CD8-positive, alpha-beta memory T cell (primary cell): ENCODE data around the gene ICOS. TPM values are rescaled to one million over a fixed set of nuclear protein-coding genes. Genes with fewer than 3 reads are reported as not detected.
"Not testable (repeated sequence)": the region's sequence is repeated elsewhere in the genome, so short reads cannot be mapped to it uniquely, and the experiment has no call there.

Experiments used
- CTCF ChIA-PET: fragments of 350-600 bp; sonication (Branson Sonifier 250); formaldehyde crosslinking; loops from one replicate; lab custom pipeline; 2021; ENCODE audit warnings: antibody characterized with exemption; lab: Charles Lee
- POLR2A ChIA-PET: fragments of 350-600 bp; sonication (Branson Sonifier 250); formaldehyde crosslinking; loops from one replicate; lab custom pipeline; 2021; ENCODE audit warnings: antibody characterized with exemption; lab: Charles Lee
- DNase-seq, 5 donors: peaks; one replicate each; pipeline versions ENCODE4 v3.0.0 to v3.0.0-alpha.2; 2020 to 2022; ENCODE audit warnings: mixed read lengths in 1 of 5
- H3K27ac ChIP-seq: one replicate; pipeline ENCODE4 v1.7.0; 2013; ENCODE audit warnings: low read depth, mild to moderate bottlenecking, low read length, moderate library complexity
- H3K27me3 ChIP-seq: 2 replicates; pipeline ENCODE4 v1.7.0; 2013; ENCODE audit warnings: low read length, mild to moderate bottlenecking; ENCODE audit not compliant: insufficient read depth, poor library complexity, severe bottlenecking
- H3K36me3 ChIP-seq: 2 replicates; pipeline ENCODE4 v1.7.0; 2013; ENCODE audit warnings: mild to moderate bottlenecking, low read length, moderate library complexity; ENCODE audit not compliant: insufficient read depth
- H3K4me1 ChIP-seq: 2 replicates; pipeline ENCODE4 v1.7.0; 2013; ENCODE audit warnings: mild to moderate bottlenecking, low read length, moderate library complexity; ENCODE audit not compliant: insufficient read depth
- H3K4me3 ChIP-seq: 2 replicates; pipeline ENCODE4 v1.7.0; 2013; ENCODE audit warnings: mild to moderate bottlenecking, low read length
- H3K9me3 ChIP-seq: 2 replicates; pipeline ENCODE4 v1.7.0; 2013; ENCODE audit warnings: mild to moderate bottlenecking, low read length
- H3K27ac Mint-ChIP-seq, 8 donors: one replicate each; pipeline ENCODE4 v1.8.0; 2020 to 2021; ENCODE audit warnings: mixed read lengths in 8 of 8, mild to moderate bottlenecking in 6 of 8, inconsistent platforms in 3 of 8, moderate library complexity in 3 of 8
- H3K27me3 Mint-ChIP-seq, 2 donors: one replicate each; pipeline ENCODE4 v1.8.0; 2020 to 2021; ENCODE audit warnings: mixed read lengths in 2 of 2, mild to moderate bottlenecking in 1 of 2, moderate library complexity in 1 of 2
- H3K36me3 Mint-ChIP-seq, 3 donors: one replicate each; pipeline ENCODE4 v1.8.0; 2020 to 2021; ENCODE audit warnings: mixed read lengths in 3 of 3, inconsistent platforms in 1 of 3, mild to moderate bottlenecking in 1 of 3
- H3K4me1 Mint-ChIP-seq, 3 donors: one replicate each; pipeline ENCODE4 v1.8.0; 2020 to 2021; ENCODE audit warnings: mixed read lengths in 3 of 3, inconsistent platforms in 1 of 3, mild to moderate bottlenecking in 1 of 3
- H3K4me3 Mint-ChIP-seq, 7 donors: one replicate each; pipeline ENCODE4 v1.8.0; 2020 to 2021; ENCODE audit warnings: mixed read lengths in 7 of 7, mild to moderate bottlenecking in 6 of 7, moderate library complexity in 4 of 7, inconsistent platforms in 2 of 7
- H3K9me3 Mint-ChIP-seq, 5 donors: one replicate each; pipeline ENCODE4 v1.8.0; 2020 to 2022; ENCODE audit warnings: mixed read lengths in 5 of 5, mild to moderate bottlenecking in 3 of 5, moderate library complexity in 2 of 5, inconsistent platforms in 1 of 5
- polyA plus RNA-seq: library from polyadenylated mRNA; unstranded; fragments of 300-500 nt; fragmentation: Illumina TruSeq; gene quantifications from one replicate; pipeline ENCODE4 v1.2.3, GENCODE V29; 2021
- total RNA-seq, 2 experiments: library from RNA; stranded (reverse); gene quantifications; one replicate each; pipeline ENCODE4 v1.2.3, GENCODE V29; 2021

The ICOS gene
- total and polyA plus RNA-seq, 3 experiments from 2014 or later, result 15.7 to 87.2 (median 84.5) TPM

DNA sequence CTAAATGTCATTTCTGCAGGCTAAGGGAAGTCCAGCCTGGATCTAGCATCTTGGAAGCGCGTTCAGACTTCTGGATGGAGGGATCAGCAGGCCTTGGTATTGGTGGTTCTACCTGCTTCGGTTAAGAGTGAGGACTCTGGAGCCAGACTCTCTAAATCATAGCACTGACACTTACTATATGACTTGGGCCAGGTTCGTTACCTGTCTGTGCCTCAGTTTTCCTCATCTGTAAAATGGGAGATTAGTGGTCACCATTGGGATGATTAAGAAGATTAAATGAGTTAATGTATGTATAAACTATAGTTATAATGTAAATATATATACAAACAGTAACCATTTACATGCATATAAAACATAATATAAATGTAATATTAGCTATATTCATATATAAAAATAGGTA is 995 bp upstream of the ICOS start:
- POLR2A ChIA-PET, result interaction anchor here (0.5 to 3.3 kb wide), 3 partner anchors 14 to 691 kb away, joined by 3 to 12 read pairs (median 4); no protein-coding TSS in a partner anchor
- DNase-seq, result no peak

DNA sequence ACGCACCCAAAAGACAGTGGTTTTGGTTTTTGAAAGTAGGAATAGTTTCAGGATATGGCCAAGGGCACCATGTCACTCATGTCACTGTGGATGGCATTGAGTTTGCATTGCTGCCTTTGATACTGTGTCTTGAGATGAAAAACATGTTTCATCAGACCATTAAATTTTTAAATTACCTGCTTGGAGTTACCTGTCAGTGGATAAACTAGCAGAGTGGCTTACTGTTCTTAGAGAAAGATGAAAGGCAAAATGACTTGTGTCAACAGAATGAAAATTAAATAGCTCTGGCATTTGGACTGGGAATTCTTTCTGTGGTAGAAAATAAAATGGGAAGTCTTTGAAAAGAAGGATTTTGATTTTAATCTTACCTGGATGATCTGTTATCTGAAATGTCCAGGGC is 386 bp downstream of the ICOS start:
- Histone ChIP-seq H3K36me3 (no peaks in the 10 kb centered on the region), H3K9me3 (no peaks in the 10 kb centered on the region), H3K4me1 (peaks cover 53% of the 10 kb centered on the region), H3K4me3 (peak overlapping the region; percentile 74), H3K27me3 (no peaks in the 10 kb centered on the region), H3K27ac (peak overlapping the region; percentile 34)
- H3K36me3 Mint-ChIP-seq, result peaks cover 0 to 39% (median 3%) of the 10 kb centered on the region in 3 donors
- H3K27me3 Mint-ChIP-seq, result no peaks in the 10 kb centered on the region
- ChIA-PET CTCF (interaction anchor here (1.0 kb wide), 1 partner anchor 114 kb away, joined by 3 read pairs; no protein-coding TSS in a partner anchor), POLR2A (interaction anchor here (1.4 to 3.3 kb wide), 2 partner anchors 12 to 57 kb away, joined by 4 to 12 read pairs; no protein-coding TSS in a partner anchor)
- peaks cover 72 to 84% (median 81%) of the 10 kb centered on the region in 3 donors for H3K4me1 Mint-ChIP-seq
- H3K4me3 Mint-ChIP-seq, result peak overlapping the region; percentile 88 to 97 (median 89)
- DNase-seq, result no peak
- no peaks in the 10 kb centered on the region for H3K9me3 Mint-ChIP-seq
- H3K27ac Mint-ChIP-seq, result peak overlapping the region; percentile 72 to 96 (median 86)

More for the DNA sequence above, 995 bp upstream of the ICOS start:
- Mint-ChIP-seq H3K36me3 (peaks cover 0 to 34% (median 3%) of the 10 kb centered on the region in 3 donors), H3K4me1 (peaks cover 59 to 84% (median 73%) of the 10 kb centered on the region in 3 donors), H3K9me3 (no peaks in the 10 kb centered on the region), H3K27me3 (no peaks in the 10 kb centered on the region), H3K4me3 (peak overlapping the region in 4 of 7 donors; percentile 12 to 67 (median 36)), H3K27ac (peak overlapping the region; percentile 22 to 96 (median 91))
- no peak overlapping the region for H3K4me3 ChIP-seq
- no peaks in the 10 kb centered on the region for H3K27me3 ChIP-seq
- CTCF ChIA-PET, result interaction anchor here (0.9 to 1.5 kb wide), 2 partner anchors 13 to 17 kb away, joined by 3 to 6 read pairs; no protein-coding TSS in a partner anchor
- H3K4me1 ChIP-seq, result peaks cover 43% of the 10 kb centered on the region
- H3K36me3 ChIP-seq, result no peaks in the 10 kb centered on the region
- H3K27ac ChIP-seq, result no peak overlapping the region
- no peaks in the 10 kb centered on the region for H3K9me3 ChIP-seq

GRCh38 chr2:203937788-203938187 is 1.2 kb downstream of the ICOS start:
- H3K9me3 Mint-ChIP-seq, result no peaks in the 10 kb centered on the region
- Histone ChIP-seq H3K4me1 (peaks cover 53% of the 10 kb centered on the region), H3K27ac (no peak overlapping the region), H3K4me3 (peak overlapping the region; percentile 74), H3K9me3 (no peaks in the 10 kb centered on the region), H3K36me3 (no peaks in the 10 kb centered on the region), H3K27me3 (no peaks in the 10 kb centered on the region)
- no peak for DNase-seq
- peak overlapping the region; percentile 44 to 96 (median 74) for H3K27ac Mint-ChIP-seq
- H3K4me1 Mint-ChIP-seq, result peaks cover 78 to 85% (median 83%) of the 10 kb centered on the region in 3 donors
- peaks cover 0 to 43% (median 3%) of the 10 kb centered on the region in 3 donors for H3K36me3 Mint-ChIP-seq
- ChIA-PET CTCF (no interaction called here), POLR2A (no interaction called here)
- H3K27me3 Mint-ChIP-seq, result no peaks in the 10 kb centered on the region
- H3K4me3 Mint-ChIP-seq, result peak overlapping the region; percentile 88 to 97 (median 89)

DNA sequence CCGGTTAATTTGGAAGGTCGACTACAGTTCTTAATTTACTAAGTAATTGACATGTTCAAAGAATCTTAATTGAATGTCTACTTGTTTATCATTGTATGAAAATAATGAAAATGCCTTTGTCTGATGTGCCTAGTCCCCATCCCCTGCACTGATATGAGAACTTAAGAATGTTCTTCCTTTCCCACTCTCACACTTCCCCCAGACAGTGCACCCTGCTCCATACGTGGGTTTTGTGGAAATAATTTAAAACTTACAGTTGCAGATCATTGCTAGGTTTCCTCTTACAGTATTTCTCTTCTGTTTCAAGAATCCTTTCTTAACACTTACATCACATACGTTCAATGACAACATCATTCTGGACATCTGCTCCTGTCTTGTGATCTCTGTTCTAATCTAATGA is 3.5 kb downstream of the ICOS start:
- H3K36me3 Mint-ChIP-seq, result peaks cover 5 to 61% (median 10%) of the 10 kb centered on the region in 3 donors
- POLR2A ChIA-PET, result no interaction called here
- CTCF ChIA-PET, result no interaction called here
- peak overlapping the region; percentile 88 to 97 (median 89) for H3K4me3 Mint-ChIP-seq
- no peaks in the 10 kb centered on the region for H3K27me3 Mint-ChIP-seq
- Histone ChIP-seq H3K27ac (no peak overlapping the region), H3K4me3 (peak overlapping the region; percentile 74), H3K27me3 (no peaks in the 10 kb centered on the region), H3K4me1 (peaks cover 51% of the 10 kb centered on the region), H3K9me3 (no peaks in the 10 kb centered on the region), H3K36me3 (no peaks in the 10 kb centered on the region)
- H3K4me1 Mint-ChIP-seq, result peaks cover 75 to 85% (median 83%) of the 10 kb centered on the region in 3 donors
- H3K9me3 Mint-ChIP-seq, result no peaks in the 10 kb centered on the region
- H3K27ac Mint-ChIP-seq, result peak overlapping the region; percentile 34 to 97 (median 78)
- DNase-seq, result no peak

DNA sequence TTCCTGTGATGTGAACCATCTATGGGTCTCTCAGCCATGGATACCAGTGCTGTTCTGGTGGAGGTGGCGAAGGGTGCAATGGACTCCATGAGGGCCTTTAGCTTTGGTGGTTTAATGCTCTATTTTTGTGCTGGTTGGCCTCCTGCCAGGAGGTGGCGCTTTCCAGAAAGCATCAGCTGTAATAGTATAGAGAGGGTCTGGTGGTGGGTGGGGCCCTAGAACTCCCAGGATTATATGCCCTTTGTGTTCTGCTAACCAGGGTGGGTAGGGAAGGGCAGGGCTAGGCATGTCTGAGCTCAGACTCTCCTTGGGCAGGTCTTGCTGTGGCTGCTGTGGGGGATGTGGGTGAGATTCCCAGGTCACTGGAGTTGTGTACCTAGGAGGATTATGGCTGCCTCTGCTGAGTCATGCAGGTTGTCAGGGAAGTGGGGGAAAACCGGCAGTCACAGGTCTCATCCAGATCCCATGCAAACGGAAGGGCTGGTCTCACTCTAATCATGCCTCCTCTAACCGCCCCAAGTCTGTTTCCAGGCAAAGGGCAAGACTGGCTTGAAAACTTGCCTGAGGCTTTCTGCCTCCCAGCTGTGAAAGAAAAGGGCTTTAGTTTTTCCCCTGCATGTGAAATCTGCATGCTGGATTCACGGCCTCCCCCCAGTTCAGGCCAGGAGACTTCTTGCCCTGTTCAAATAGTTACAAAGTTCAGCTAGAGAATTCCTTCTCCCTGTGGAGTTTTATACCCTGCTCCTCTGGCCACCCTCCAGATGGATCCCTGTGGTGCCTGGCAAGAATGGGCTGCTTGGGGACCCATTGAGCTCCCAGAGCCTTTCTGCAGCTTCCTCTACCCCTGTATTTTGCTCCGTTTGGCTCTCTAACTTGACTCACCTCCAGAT is 7.2 kb downstream of the ICOS start:
- H3K36me3 Mint-ChIP-seq, result peaks cover 5 to 55% (median 8%) of the 10 kb centered on the region in 3 donors
- H3K27ac ChIP-seq, H3K27me3 Mint-ChIP-seq, DNase-seq, H3K9me3 ChIP-seq, H3K36me3 ChIP-seq, H3K9me3 Mint-ChIP-seq, H3K27me3 ChIP-seq, H3K4me3 ChIP-seq: not testable (repeated sequence)
- peaks cover 73% of the 10 kb centered on the region for H3K4me1 ChIP-seq
- POLR2A ChIA-PET, result interaction anchor here (0.7 kb wide), 1 partner anchor 210 kb away, joined by 3 read pairs; no protein-coding TSS in a partner anchor
- peaks cover 86 to 97% (median 95%) of the 10 kb centered on the region in 3 donors for H3K4me1 Mint-ChIP-seq
- peak overlapping the region; percentile 37 to 66 (median 46) for H3K4me3 Mint-ChIP-seq
- CTCF ChIA-PET, result interaction anchor here (1.1 kb wide), 1 partner anchor 11 kb away, joined by 3 read pairs; no protein-coding TSS in a partner anchor
- peak overlapping the region; percentile 32 to 91 (median 80) for H3K27ac Mint-ChIP-seq

DNA sequence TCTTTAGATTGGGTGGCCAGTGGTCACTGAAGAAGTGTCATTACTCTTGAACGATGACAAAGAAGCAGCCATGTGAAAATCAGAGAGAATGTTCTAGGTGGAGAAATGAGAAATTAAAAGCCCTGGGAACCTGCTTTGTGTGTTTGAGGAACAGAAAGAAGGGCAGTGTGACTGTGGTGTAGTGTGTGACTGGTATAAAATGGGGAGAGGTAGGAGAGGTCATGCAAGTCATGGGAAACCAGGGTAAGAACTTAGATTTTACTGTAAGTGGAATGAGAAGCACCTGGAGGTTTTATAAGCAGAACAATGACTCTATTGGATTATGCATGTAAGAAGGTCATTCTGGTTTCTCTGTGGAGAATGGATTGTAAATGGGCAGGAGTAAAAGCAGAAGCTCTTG is 12.2 kb downstream of the ICOS start:
- H3K27me3 ChIP-seq, result no peaks in the 10 kb centered on the region
- H3K27me3 Mint-ChIP-seq, result no peaks in the 10 kb centered on the region
- no peaks in the 10 kb centered on the region for H3K36me3 ChIP-seq
- CTCF ChIA-PET, result interaction anchor here (0.9 to 1.2 kb wide), 2 partner anchors 11 to 14 kb away, joined by 3 to 6 read pairs; no protein-coding TSS in a partner anchor
- no peaks in the 10 kb centered on the region for H3K9me3 ChIP-seq
- H3K27ac ChIP-seq, result no peak overlapping the region
- peaks cover under 1 to 32% (median 10%) of the 10 kb centered on the region in 3 donors for H3K36me3 Mint-ChIP-seq
- H3K9me3 Mint-ChIP-seq, result no peaks in the 10 kb centered on the region
- POLR2A ChIA-PET, result interaction anchor here (2.8 kb wide), 1 partner anchor 13 kb away, joined by 12 read pairs; the partner anchor contains the start of gene ICOS
- no peak overlapping the region for H3K4me3 ChIP-seq
- no peak for DNase-seq
- H3K4me3 Mint-ChIP-seq, result peak overlapping the region; percentile 0 to 65 (median 6)
- peaks cover 82 to 96% (median 95%) of the 10 kb centered on the region in 3 donors for H3K4me1 Mint-ChIP-seq
- peak overlapping the region; percentile 49 to 94 (median 90) for H3K27ac Mint-ChIP-seq
- peaks cover 78% of the 10 kb centered on the region for H3K4me1 ChIP-seq

- H3K27ac Mint-ChIP-seq, result peak overlapping the region; percentile 3 to 94 (median 90)
- peak overlapping the region; percentile 2 to 65 (median 57) for H3K4me3 Mint-ChIP-seq
- H3K9me3 Mint-ChIP-seq, result no peaks in the 10 kb centered on the region
- Histone ChIP-seq H3K9me3 (no peaks in the 10 kb centered on the region), H3K4me3 (no peak overlapping the region), H3K4me1 (peaks cover 75% of the 10 kb centered on the region), H3K27me3 (no peaks in the 10 kb centered on the region), H3K36me3 (no peaks in the 10 kb centered on the region), H3K27ac (no peak overlapping the region)
- CTCF ChIA-PET, result interaction anchor here (0.9 to 1.2 kb wide), 2 partner anchors 10 to 15 kb away, joined by 3 to 6 read pairs; no protein-coding TSS in a partner anchor
- DNase-seq, result peak in 2 of 5 donors; percentile 29 to 49
- POLR2A ChIA-PET, result interaction anchor here (2.8 kb wide), 1 partner anchor 14 kb away, joined by 12 read pairs; the partner anchor contains the start of gene ICOS
- H3K4me1 Mint-ChIP-seq, result peaks cover 80 to 96% (median 92%) of the 10 kb centered on the region in 3 donors
- peaks cover 0 to 28% (median 10%) of the 10 kb centered on the region in 3 donors for H3K36me3 Mint-ChIP-seq
- no peaks in the 10 kb centered on the region for H3K27me3 Mint-ChIP-seq
Observed at GRCh38 chr2:203949228-203949627, 12.7 kb downstream of the ICOS start.
